Hepatocyte (in vitro differentiated cells): ENCODE results near the gene PHAF1. TPM values are rescaled to one million over a fixed set of nuclear protein-coding genes. Genes with fewer than 3 reads are reported as not detected.
A peak's percentile ranks its signal among the peaks of the same experiment; 100 is the strongest.

ENCODE experiments used
- DNase-seq: peaks from one replicate; pipeline ENCODE4 v3.0.0-alpha.2; 2016; ENCODE audit warnings: low spot score
- H2AFZ ChIP-seq: fragments of 200-600 bp; sonication (generic); 2 replicates; pipeline ENCODE4 v1.6.0; 2016; ENCODE audit warnings: antibody characterized with exemption, mild to moderate bottlenecking
- H3K27ac ChIP-seq: fragments of 200-600 bp; sonication (generic); 2 replicates; pipeline ENCODE4 v1.5.1; 2016; ENCODE audit warnings: mild to moderate bottlenecking
- H3K27me3 ChIP-seq: fragments of 200-600 bp; sonication (generic); 2 replicates; pipeline ENCODE4 v1.6.1; 2016
- H3K36me3 ChIP-seq: fragments of 200-600 bp; sonication (generic); replicated peaks from 2 replicates; pipeline ENCODE4 v1.5.1; 2016; ENCODE audit warnings: low read depth; ENCODE audit not compliant: insufficient read depth
- H3K4me1 ChIP-seq: fragments of 200-600 bp; sonication (generic); 2 replicates; pipeline ENCODE4 v1.5.1; 2016; ENCODE audit warnings: mild to moderate bottlenecking, moderate library complexity; ENCODE audit not compliant: insufficient read depth
- H3K4me2 ChIP-seq: fragments of 200-600 bp; sonication (generic); 2 replicates; pipeline ENCODE4 v1.6.0; 2016
- H3K4me3 ChIP-seq: fragments of 200-600 bp; sonication (generic); 2 replicates; pipeline ENCODE4 v1.5.1; 2016; ENCODE audit warnings: mild to moderate bottlenecking
- H3K79me2 ChIP-seq: fragments of 200-600 bp; sonication (generic); 2 replicates; pipeline ENCODE4 v1.6.0; 2017; ENCODE audit warnings: mild to moderate bottlenecking
- H3K9me2 ChIP-seq: fragments of 200-600 bp; sonication (generic); replicated peaks from 2 replicates; pipeline ENCODE4 v1.6.0; 2017; ENCODE audit warnings: mild to moderate bottlenecking; ENCODE audit not compliant: insufficient read depth
- H3K9me3 ChIP-seq: fragments of 200-600 bp; sonication (generic); 2 replicates; pipeline ENCODE4 v1.5.1; 2016; ENCODE audit warnings: low read depth, mild to moderate bottlenecking
- H4K20me1 ChIP-seq: fragments of 200-600 bp; sonication (generic); 2 replicates; pipeline ENCODE4 v1.6.0; 2016; ENCODE audit warnings: mild to moderate bottlenecking; ENCODE audit not compliant: insufficient read depth, poor library complexity, severe bottlenecking
- EZH2 ChIP-seq: fragments of 200-600 bp; sonication (generic); IDR thresholded peaks from 2 replicates; pipeline ENCODE4 v1.6.1; 2016; ENCODE audit warnings: antibody characterized with exemption, mild to moderate bottlenecking, borderline replicate concordance
- EZH2phosphoT487 ChIP-seq: fragments of 200-600 bp; sonication (generic); IDR thresholded peaks from one replicate; pipeline ENCODE4 v1.6.1; 2018; ENCODE audit warnings: antibody characterized with exemption, mild to moderate bottlenecking, low read depth, moderate library complexity; ENCODE audit not compliant: unreplicated experiment, severe bottlenecking
- WGBS: methylation state at CpG from one replicate; pipeline ENCODE4 v1.1.6; 2016; ENCODE audit warnings: low lambda C conversion rate; ENCODE audit errors: missing lambda C conversion rate; 5-methylcytosine and 5-hydroxymethylcytosine counted together
- polyA plus RNA-seq: library from polyadenylated mRNA; unstranded; fragments of >200 nt; fragmentation: Nextera tagmentation; extraction: Ambion mirVana; gene quantifications from 2 replicates; pipeline ENCODE4 v1.2.1, GENCODE V29; 2016
- total RNA-seq: library from RNA; depleted of rRNA; stranded (reverse); fragments of >200 nt; gene quantifications from 2 replicates; pipeline ENCODE4 v1.2.3, GENCODE V29; 2014
- TF ChIP-seq, protein P1 (sequence below): fragments of 200-600 bp; sonication (generic); IDR thresholded peaks from 2 replicates; pipeline ENCODE4 v1.5.1; 2016; ENCODE audit warnings: antibody characterized with exemption, mild to moderate bottlenecking; ENCODE audit not compliant: poor library complexity

Gene PHAF1
- total and polyA plus RNA-seq, 2 experiments from 2014 or later, result 18.7 to 20.2 TPM

- H4K20me1 ChIP-seq, result peaks cover 4% of the 10 kb centered on the region
- WGBS, result 7% methylated on average over 33 of the region's 34 CpGs
- peaks cover 53% of the 10 kb centered on the region for H3K27me3 ChIP-seq
- H3K27ac ChIP-seq, result no peak overlapping the region
- H3K4me3 ChIP-seq, result peak overlapping the region; percentile 95
- H3K4me2 ChIP-seq, result peak overlapping the region; percentile 97
- peaks cover 30% of the 10 kb centered on the region for H3K4me1 ChIP-seq
- H3K36me3 ChIP-seq, result no peaks in the 10 kb centered on the region
- TF ChIP-seq EZH2 (no peak), EZH2phosphoT487 (no peak)
- TF ChIP-seq, protein P1, sequence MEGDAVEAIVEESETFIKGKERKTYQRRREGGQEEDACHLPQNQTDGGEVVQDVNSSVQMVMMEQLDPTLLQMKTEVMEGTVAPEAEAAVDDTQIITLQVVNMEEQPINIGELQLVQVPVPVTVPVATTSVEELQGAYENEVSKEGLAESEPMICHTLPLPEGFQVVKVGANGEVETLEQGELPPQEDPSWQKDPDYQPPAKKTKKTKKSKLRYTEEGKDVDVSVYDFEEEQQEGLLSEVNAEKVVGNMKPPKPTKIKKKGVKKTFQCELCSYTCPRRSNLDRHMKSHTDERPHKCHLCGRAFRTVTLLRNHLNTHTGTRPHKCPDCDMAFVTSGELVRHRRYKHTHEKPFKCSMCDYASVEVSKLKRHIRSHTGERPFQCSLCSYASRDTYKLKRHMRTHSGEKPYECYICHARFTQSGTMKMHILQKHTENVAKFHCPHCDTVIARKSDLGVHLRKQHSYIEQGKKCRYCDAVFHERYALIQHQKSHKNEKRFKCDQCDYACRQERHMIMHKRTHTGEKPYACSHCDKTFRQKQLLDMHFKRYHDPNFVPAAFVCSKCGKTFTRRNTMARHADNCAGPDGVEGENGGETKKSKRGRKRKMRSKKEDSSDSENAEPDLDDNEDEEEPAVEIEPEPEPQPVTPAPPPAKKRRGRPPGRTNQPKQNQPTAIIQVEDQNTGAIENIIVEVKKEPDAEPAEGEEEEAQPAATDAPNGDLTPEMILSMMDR, result no peak
- no peaks in the 10 kb centered on the region for H3K9me2 ChIP-seq
- peak overlapping the region; percentile 94 for H2AFZ ChIP-seq
- no peaks in the 10 kb centered on the region for H3K79me2 ChIP-seq
- H3K9me3 ChIP-seq, result no peaks in the 10 kb centered on the region
- DNase-seq, result peak; percentile 56
These were observed 49.2 kb downstream of the PHAF1 start for GRCh38 chr16:67158637-67159600.

- DNase-seq, result no peak
- no peaks in the 10 kb centered on the region for H3K9me2 ChIP-seq
- H3K27me3 ChIP-seq, result peaks cover 61% of the 10 kb centered on the region
- 35% methylated on average over 25 of the region's 25 CpGs for WGBS
- no peaks in the 10 kb centered on the region for H3K79me2 ChIP-seq
- no peak overlapping the region for H2AFZ ChIP-seq
- H3K36me3 ChIP-seq, result no peaks in the 10 kb centered on the region
- peak; percentile 22 for TF ChIP-seq EZH2
- TF ChIP-seq, protein P1, result no peak
- H4K20me1 ChIP-seq, result peaks cover 4% of the 10 kb centered on the region
- no peak overlapping the region for H3K4me3 ChIP-seq
- peak overlapping the region; percentile 97 for H3K4me2 ChIP-seq
- no peak overlapping the region for H3K27ac ChIP-seq
- H3K4me1 ChIP-seq, result peaks cover 40% of the 10 kb centered on the region
- H3K9me3 ChIP-seq, result no peaks in the 10 kb centered on the region
These were observed 51.9 kb downstream of the PHAF1 start for GRCh38 chr16:67161595-67162058.

GRCh38 chr16:67162506-67163163, 52.9 kb downstream of the PHAF1 start:
- WGBS, result 11% methylated on average over 43 of the region's 44 CpGs

More at GRCh38 chr16:67162506-67163163, 52.9 kb downstream of the PHAF1 start:
- Histone ChIP-seq H3K27ac (no peak overlapping the region), H3K27me3 (peaks cover 63% of the 10 kb centered on the region), H3K9me2 (no peaks in the 10 kb centered on the region), H3K4me2 (peak overlapping the region; percentile 90), H3K79me2 (no peaks in the 10 kb centered on the region), H3K4me1 (peaks cover 40% of the 10 kb centered on the region), H3K4me3 (no peak overlapping the region), H3K36me3 (no peaks in the 10 kb centered on the region), H2AFZ (no peak overlapping the region), H3K9me3 (no peaks in the 10 kb centered on the region), H4K20me1 (peaks cover 4% of the 10 kb centered on the region)
- TF ChIP-seq EZH2, result peak; percentile 20
- TF ChIP-seq, protein P1, result no peak
- no peak for DNase-seq
